GM19099 (cell line): ENCODE results near the gene SPRING1.

Source experiments
- POLR2A ChIP-seq: IDR thresholded peaks from 3 replicates; pipeline ENCODE4 v1.6.1; 2011; ENCODE audit warnings: low read depth; ENCODE audit not compliant: insufficient read length; ENCODE audit errors: extremely low read depth

SPRING1 gene

GRCh38 chr12:116695464-116695725, 42.5 kb downstream of the SPRING1 start:
- TF ChIP-seq POLR2A, result no peak

- TF ChIP-seq POLR2A, result no peak
These were observed 43.0 kb downstream of the SPRING1 start for GRCh38 chr12:116694653-116695463.

GRCh38 chr12:116693286-116694227, 44.3 kb downstream of the SPRING1 start:
- no peak for TF ChIP-seq POLR2A

- no peak for TF ChIP-seq POLR2A
These were observed 45.3 kb downstream of the SPRING1 start for GRCh38 chr12:116692605-116693004.

GRCh38 chr12:116691636-116692035, 46.2 kb downstream of the SPRING1 start:
- TF ChIP-seq POLR2A, result no peak

GRCh38 chr12:116691205-116691604, 46.7 kb downstream of the SPRING1 start:
- TF ChIP-seq POLR2A, result no peak

GRCh38 chr12:116689979-116690744, 47.7 kb downstream of the SPRING1 start:
- TF ChIP-seq POLR2A, result no peak

GRCh38 chr12:116689521-116689920, 48.3 kb downstream of the SPRING1 start:
- TF ChIP-seq POLR2A, result no peak
